ENCODE results near the gene DOHH.

The DOHH gene

GRCh38 chr19:3481241-3482090, 19.0 kb downstream of the DOHH start:
- TF ChIP-seq CTCF (IDR thresholded peaks at IDR 0.05; ENCODE audit: low read depth, low read length, missing control alignments) = no peak
- no peak overlapping the region for H3K4me3 ChIP-seq (replicated peaks; ENCODE audit: low read depth, low read length)
- no peak for DNase-seq (ENCODE audit: extremely low read depth, low read depth)

- no peak for DNase-seq (ENCODE audit: extremely low read depth, low read depth)
- TF ChIP-seq CTCF (IDR thresholded peaks at IDR 0.05; ENCODE audit: low read depth, low read length, missing control alignments) = no peak
- H3K4me3 ChIP-seq (replicated peaks; ENCODE audit: low read depth, low read length) = no peak within 1 kb of the TSS
These were observed 19.9 kb downstream of the DOHH start, which contains the start of gene SMIM24 for GRCh38 chr19:3480383-3481091. Gene SMIM24, minus strand, starts transcription at chr19:3480525. Its CDS starts 62 bp downstream, at chr19:3480463.

- DNase-seq (ENCODE audit: extremely low read depth, low read depth) = no peak
- no peak for TF ChIP-seq CTCF (IDR thresholded peaks at IDR 0.05; ENCODE audit: low read depth, low read length, missing control alignments)
- H3K4me3 ChIP-seq (replicated peaks; ENCODE audit: low read depth, low read length) = no peak overlapping the region
These were observed 20.6 kb downstream of the DOHH start for GRCh38 chr19:3479834-3480215.

GRCh38 chr19:3479177-3479833, 21.2 kb downstream of the DOHH start:
- H3K4me3 ChIP-seq (replicated peaks; ENCODE audit: low read depth, low read length) = no peak overlapping the region
- no peak for DNase-seq (ENCODE audit: extremely low read depth, low read depth)
- no peak for TF ChIP-seq CTCF (IDR thresholded peaks at IDR 0.05; ENCODE audit: low read depth, low read length, missing control alignments)

- DNase-seq (ENCODE audit: extremely low read depth, low read depth) = no peak
- no peak overlapping the region for H3K4me3 ChIP-seq (replicated peaks; ENCODE audit: low read depth, low read length)
- no peak for TF ChIP-seq CTCF (IDR thresholded peaks at IDR 0.05; ENCODE audit: low read depth, low read length, missing control alignments)
These were observed 21.9 kb downstream of the DOHH start for GRCh38 chr19:3478409-3479176.

GRCh38 chr19:3477951-3478350, 22.5 kb downstream of the DOHH start:
- DNase-seq (ENCODE audit: extremely low read depth, low read depth) = no peak
- no peak overlapping the region for H3K4me3 ChIP-seq (replicated peaks; ENCODE audit: low read depth, low read length)
- TF ChIP-seq CTCF (IDR thresholded peaks at IDR 0.05; ENCODE audit: low read depth, low read length, missing control alignments) = no peak

All from HFF-Myc (cell line).